Stimulated activated CD4-positive, alpha-beta T cell treated with anti-CD3 and anti-CD28 coated beads, Interleukin-4, amount 100 ng/mL, for 4 hours (primary cell): ENCODE measurements around the gene MMP24OS.

ENCODE experiments used
- DNase-seq, 2 experiments: peaks; one replicate each; pipeline ENCODE4 v3.0.0-alpha.2; 2020

The MMP24OS gene

DNA sequence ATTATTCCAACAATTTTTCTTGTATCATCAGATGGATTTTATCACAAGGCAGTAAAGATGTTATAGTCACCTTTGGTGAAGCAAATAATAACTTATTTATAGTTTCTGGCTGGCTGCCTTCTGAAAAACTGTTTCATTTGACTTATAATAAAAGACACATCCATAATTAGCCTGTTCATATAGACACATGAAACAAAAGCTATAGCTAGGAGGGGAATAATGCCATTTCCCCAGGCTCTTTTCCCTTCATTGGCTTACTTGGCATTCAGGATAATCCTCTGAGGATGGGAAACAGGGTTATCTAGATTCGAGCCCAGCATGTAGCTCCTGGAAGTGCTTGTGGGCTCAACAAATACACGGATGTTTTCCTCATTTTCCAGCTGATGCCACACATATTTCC lies 33.9 kb downstream of the MMP24OS start:
- DNase-seq, result no peak

DNA sequence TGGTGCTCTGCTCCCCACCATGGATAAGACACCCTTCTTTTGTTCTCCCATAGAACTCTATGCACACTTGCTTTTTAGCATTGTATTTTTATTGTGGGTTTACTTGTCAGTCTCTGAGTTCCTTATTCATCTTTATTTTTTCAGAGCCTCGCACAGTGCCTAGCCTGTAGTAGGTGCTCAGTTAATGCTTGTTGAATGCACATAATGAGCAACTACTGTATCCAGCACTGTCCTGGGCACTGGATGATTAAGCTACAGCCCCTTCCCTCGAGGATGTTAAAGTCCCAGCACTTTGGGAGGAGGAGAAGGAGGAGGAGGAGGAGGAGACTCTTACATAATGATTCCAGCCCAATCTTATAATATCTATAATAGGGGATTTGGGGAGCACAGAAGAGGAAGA lies 34.6 kb downstream of the MMP24OS start:
- DNase-seq, result no peak

- DNase-seq, result no peak
Measured at GRCh38 chr20:35240811-35241293, 37.1 kb downstream of the MMP24OS start.

DNA sequence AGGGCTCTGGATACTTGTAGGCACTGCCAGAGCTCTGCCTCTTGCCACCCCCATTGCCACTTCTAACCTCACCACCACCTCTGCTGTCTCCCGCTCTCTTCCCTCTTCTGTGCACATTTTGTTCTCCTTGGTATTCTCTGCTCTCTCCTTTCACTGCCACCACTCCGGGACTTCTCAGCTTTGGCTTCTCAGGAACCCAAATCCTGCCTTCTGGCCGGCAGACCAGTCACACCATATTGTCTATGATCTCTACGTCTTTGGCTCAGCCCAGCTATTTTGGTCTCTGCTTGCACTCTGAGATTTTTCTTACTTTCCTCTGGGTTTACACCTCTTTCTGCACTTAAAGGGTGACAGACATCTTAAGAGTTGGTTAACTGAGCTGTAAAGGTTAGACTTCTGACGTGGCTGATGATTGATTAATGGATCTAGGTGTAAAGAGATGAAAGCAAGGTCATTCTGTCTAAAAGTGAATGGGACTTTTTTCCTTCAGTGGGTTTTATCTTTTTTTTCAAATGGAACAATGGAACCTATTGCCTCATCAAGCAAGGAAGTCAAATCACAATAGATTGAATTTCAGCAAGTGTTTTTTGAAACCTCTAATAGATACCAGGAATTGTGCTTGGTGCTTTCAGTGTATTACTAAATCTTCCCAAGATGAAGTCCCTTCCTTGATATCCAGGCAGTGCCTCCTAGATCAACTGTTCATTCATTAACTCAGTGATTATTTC lies 37.7 kb downstream of the MMP24OS start:
- no peak for DNase-seq

GRCh38 chr20:35238735-35239134 lies 39.2 kb downstream of the MMP24OS start:
- DNase-seq, result no peak

GRCh38 chr20:35238170-35238569 lies 39.8 kb downstream of the MMP24OS start:
- DNase-seq, result no peak

DNA sequence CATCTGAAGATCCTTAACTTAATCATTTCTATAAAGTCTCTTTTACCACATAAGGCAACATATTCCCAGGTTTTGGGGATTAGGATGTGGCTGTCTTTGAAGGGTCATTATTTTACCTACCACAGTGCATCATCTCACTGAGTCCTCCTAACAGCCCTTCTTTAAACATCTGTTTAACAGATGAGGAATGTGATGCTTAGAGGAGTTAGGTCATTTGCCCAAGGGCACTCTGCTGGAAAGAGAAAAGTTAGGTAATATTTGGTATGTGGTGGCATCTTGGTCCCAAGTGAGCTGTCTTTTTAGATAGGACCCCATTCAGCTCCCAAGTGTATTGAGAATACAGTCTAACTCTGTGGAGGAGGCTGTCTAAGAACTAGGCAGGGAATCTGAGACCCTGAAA lies 40.4 kb downstream of the MMP24OS start:
- DNase-seq, result no peak

DNA sequence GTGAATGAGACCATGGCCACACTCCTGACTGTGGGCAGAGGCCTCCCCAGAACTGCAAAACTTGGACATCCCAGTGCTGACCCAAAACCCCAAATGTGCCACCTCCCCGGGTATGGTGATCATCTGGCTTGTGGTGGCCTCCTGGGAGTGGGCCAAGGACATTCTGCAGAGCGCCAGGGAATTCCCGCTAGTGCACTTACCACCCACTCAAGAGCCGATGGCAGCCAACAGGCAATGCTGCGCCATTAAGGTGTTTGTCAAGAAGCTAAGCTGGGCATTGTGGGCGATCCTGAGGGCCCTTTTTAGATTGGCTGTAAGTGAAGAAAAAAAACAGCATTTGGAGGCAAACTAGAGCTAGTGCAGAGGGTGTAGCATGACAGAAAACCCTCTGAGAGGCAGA lies 42.0 kb downstream of the MMP24OS start:
- no peak for DNase-seq

GRCh38 chr20:35232575-35232974 lies 45.3 kb downstream of the MMP24OS start:
- no peak for DNase-seq

GRCh38 chr20:35226884-35227681 lies 50.8 kb downstream of the MMP24OS start:
- DNase-seq, result peak; percentile 4 to 50
